ENCODE measurements around the gene TRPM1. TPM values are rescaled to one million over a fixed set of nuclear protein-coding genes. Genes with fewer than 3 reads are reported as not detected.

Gene TRPM1
- total and polyA plus RNA-seq, 2 donors (not counting 1 experiment from before 2014, with no cell fraction given), result not detected

DNA sequence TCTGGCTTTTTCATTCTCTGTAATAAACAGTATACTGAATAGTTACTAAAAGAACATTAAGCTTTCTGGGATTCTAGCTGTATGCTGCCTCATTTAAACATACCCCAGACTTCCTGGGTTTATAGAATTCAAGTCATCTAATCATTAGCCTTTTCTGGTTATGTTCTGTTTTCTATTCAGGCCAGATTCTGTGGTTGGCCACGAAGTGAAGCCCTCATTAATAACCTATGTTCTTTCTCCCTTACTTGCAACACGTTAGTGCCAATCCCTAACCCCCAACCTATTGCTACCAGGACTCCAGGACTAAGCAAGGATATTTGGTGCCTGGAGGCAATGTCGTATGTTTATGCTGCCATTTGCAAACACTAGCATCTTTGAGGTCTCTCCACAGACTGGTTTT is 81.5 kb downstream of the TRPM1 start:
- TF ChIP-seq, protein P1, sequence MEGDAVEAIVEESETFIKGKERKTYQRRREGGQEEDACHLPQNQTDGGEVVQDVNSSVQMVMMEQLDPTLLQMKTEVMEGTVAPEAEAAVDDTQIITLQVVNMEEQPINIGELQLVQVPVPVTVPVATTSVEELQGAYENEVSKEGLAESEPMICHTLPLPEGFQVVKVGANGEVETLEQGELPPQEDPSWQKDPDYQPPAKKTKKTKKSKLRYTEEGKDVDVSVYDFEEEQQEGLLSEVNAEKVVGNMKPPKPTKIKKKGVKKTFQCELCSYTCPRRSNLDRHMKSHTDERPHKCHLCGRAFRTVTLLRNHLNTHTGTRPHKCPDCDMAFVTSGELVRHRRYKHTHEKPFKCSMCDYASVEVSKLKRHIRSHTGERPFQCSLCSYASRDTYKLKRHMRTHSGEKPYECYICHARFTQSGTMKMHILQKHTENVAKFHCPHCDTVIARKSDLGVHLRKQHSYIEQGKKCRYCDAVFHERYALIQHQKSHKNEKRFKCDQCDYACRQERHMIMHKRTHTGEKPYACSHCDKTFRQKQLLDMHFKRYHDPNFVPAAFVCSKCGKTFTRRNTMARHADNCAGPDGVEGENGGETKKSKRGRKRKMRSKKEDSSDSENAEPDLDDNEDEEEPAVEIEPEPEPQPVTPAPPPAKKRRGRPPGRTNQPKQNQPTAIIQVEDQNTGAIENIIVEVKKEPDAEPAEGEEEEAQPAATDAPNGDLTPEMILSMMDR (conservative IDR thresholded peaks at IDR 0.05 in 1 of 2, IDR thresholded peaks at IDR 0.05 in 1 of 2; ENCODE audit: low read depth in 1 of 2, low read length in 2 of 2), result no peak
- no peak for TF ChIP-seq EZH2 (IDR thresholded peaks at IDR 0.05; ENCODE audit: low read length, missing control alignments)

DNA sequence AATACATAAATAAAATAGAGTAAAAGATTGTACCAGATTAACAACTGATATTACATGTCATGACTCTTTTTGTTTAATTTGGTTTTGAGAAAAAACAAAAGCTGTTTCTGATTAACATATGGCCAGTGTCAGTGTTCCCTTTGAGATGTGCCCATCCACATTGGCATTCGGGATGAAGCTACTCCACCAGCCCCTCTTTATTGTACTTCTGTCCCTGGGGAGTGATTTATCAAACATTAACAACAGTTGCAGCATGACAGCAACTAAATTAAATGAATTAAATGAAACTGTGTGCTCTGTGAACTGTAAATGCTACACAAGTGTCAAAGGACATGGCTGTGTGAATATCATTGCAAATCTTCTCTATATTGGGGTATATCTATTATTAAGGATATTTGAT is 84.2 kb downstream of the TRPM1 start:
- no peak overlapping the region for H2AFZ ChIP-seq (ENCODE audit: low read length)
- H3K9ac ChIP-seq (ENCODE audit: insufficient read depth, low read length), result no peak overlapping the region
- peaks cover 2% of the 10 kb centered on the region for H3K4me1 ChIP-seq (ENCODE audit: control insufficient read depth, extremely low read depth, insufficient read depth, low read length)
- H3K9me3 ChIP-seq (ENCODE audit: control insufficient read depth, insufficient read depth, low read depth, low read length), result no peaks in the 10 kb centered on the region
- H4K20me1 ChIP-seq (ENCODE audit: control insufficient read depth, extremely low read depth, insufficient read depth, low read length), result no peaks in the 10 kb centered on the region
- no peak overlapping the region for H3K4me2 ChIP-seq (ENCODE audit: extremely low read depth, insufficient read depth, low read length)
- H3K4me3 ChIP-seq (replicated peaks in 1 of 4; ENCODE audit: control extremely low read depth in 1 of 4, insufficient read depth in 1 of 4, low read depth in 3 of 4, low read length in 4 of 4), result no peak overlapping the region
- no peak overlapping the region for H3K27ac ChIP-seq (ENCODE audit: insufficient read depth, low read length)
- no peak for TF ChIP-seq EZH2 (IDR thresholded peaks at IDR 0.05; ENCODE audit: low read length, missing control alignments)
- TF ChIP-seq, protein P1 (conservative IDR thresholded peaks at IDR 0.05 in 1 of 2, IDR thresholded peaks at IDR 0.05 in 1 of 2; ENCODE audit: low read depth in 1 of 2, low read length in 2 of 2), result no peak
- DNase-seq (ENCODE audit: low read depth in 2 of 2), result no peak
- no peaks in the 10 kb centered on the region for H3K27me3 ChIP-seq (ENCODE audit: control insufficient read depth, insufficient read depth, low read length)
- H3K36me3 ChIP-seq (ENCODE audit: control insufficient read depth, insufficient read depth, low read length), result no peaks in the 10 kb centered on the region
- no peaks in the 10 kb centered on the region for H3K79me2 ChIP-seq (ENCODE audit: control insufficient read depth, insufficient read depth, low read length)

More for the DNA sequence above, 81.5 kb downstream of the TRPM1 start:
- no peak overlapping the region for H2AFZ ChIP-seq (ENCODE audit: low read length)
- no peaks in the 10 kb centered on the region for H3K36me3 ChIP-seq (ENCODE audit: control insufficient read depth, insufficient read depth, low read length)
- no peaks in the 10 kb centered on the region for H4K20me1 ChIP-seq (ENCODE audit: control insufficient read depth, extremely low read depth, insufficient read depth, low read length)
- no peaks in the 10 kb centered on the region for H3K9me3 ChIP-seq (ENCODE audit: control insufficient read depth, insufficient read depth, low read depth, low read length)
- no peak overlapping the region for H3K9ac ChIP-seq (ENCODE audit: insufficient read depth, low read length)
- DNase-seq (ENCODE audit: low read depth in 2 of 2), result peak in 1 of 2 donors; percentile 47
- H3K27me3 ChIP-seq (ENCODE audit: control insufficient read depth, insufficient read depth, low read length), result no peaks in the 10 kb centered on the region
- no peak overlapping the region for H3K27ac ChIP-seq (ENCODE audit: insufficient read depth, low read length)
- peaks cover 8% of the 10 kb centered on the region for H3K4me1 ChIP-seq (ENCODE audit: control insufficient read depth, extremely low read depth, insufficient read depth, low read length)
- H3K79me2 ChIP-seq (ENCODE audit: control insufficient read depth, insufficient read depth, low read length), result no peaks in the 10 kb centered on the region
- H3K4me3 ChIP-seq (replicated peaks in 1 of 4; ENCODE audit: control extremely low read depth in 1 of 4, insufficient read depth in 1 of 4, low read depth in 3 of 4, low read length in 4 of 4), result no peak overlapping the region
- H3K4me2 ChIP-seq (ENCODE audit: extremely low read depth, insufficient read depth, low read length), result no peak overlapping the region

- H3K27me3 ChIP-seq (ENCODE audit: control insufficient read depth, insufficient read depth, low read length), result no peaks in the 10 kb centered on the region
- no peak overlapping the region for H3K4me2 ChIP-seq (ENCODE audit: extremely low read depth, insufficient read depth, low read length)
- H2AFZ ChIP-seq (ENCODE audit: low read length), result no peak overlapping the region
- no peak overlapping the region for H3K9ac ChIP-seq (ENCODE audit: insufficient read depth, low read length)
- peaks cover 2% of the 10 kb centered on the region for H3K4me1 ChIP-seq (ENCODE audit: control insufficient read depth, extremely low read depth, insufficient read depth, low read length)
- DNase-seq (ENCODE audit: low read depth in 2 of 2), result peak; percentile 64 to 89
- H3K4me3 ChIP-seq (replicated peaks in 1 of 4; ENCODE audit: control extremely low read depth in 1 of 4, insufficient read depth in 1 of 4, low read depth in 3 of 4, low read length in 4 of 4), result no peak overlapping the region
- H3K36me3 ChIP-seq (ENCODE audit: control insufficient read depth, insufficient read depth, low read length), result no peaks in the 10 kb centered on the region
- TF ChIP-seq EZH2 (IDR thresholded peaks at IDR 0.05; ENCODE audit: low read length, missing control alignments), result no peak
- TF ChIP-seq, protein P1 (conservative IDR thresholded peaks at IDR 0.05 in 1 of 2, IDR thresholded peaks at IDR 0.05 in 1 of 2; ENCODE audit: low read depth in 1 of 2, low read length in 2 of 2), result no peak
- no peaks in the 10 kb centered on the region for H3K9me3 ChIP-seq (ENCODE audit: control insufficient read depth, insufficient read depth, low read depth, low read length)
- H3K79me2 ChIP-seq (ENCODE audit: control insufficient read depth, insufficient read depth, low read length), result no peaks in the 10 kb centered on the region
- H4K20me1 ChIP-seq (ENCODE audit: control insufficient read depth, extremely low read depth, insufficient read depth, low read length), result no peaks in the 10 kb centered on the region
- no peak overlapping the region for H3K27ac ChIP-seq (ENCODE audit: insufficient read depth, low read length)
These were observed 85.0 kb downstream of the TRPM1 start for GRCh38 chr15:31016446-31016915.

Data from fibroblast of lung (primary cell).